Measurements from ENCODE around the gene PARD6B. TPM values are rescaled to one million over a fixed set of nuclear protein-coding genes. Genes with fewer than 3 reads are reported as not detected.

PARD6B gene
- total RNA-seq, 1 donor from 2014 or later = 9.3 TPM

DNA sequence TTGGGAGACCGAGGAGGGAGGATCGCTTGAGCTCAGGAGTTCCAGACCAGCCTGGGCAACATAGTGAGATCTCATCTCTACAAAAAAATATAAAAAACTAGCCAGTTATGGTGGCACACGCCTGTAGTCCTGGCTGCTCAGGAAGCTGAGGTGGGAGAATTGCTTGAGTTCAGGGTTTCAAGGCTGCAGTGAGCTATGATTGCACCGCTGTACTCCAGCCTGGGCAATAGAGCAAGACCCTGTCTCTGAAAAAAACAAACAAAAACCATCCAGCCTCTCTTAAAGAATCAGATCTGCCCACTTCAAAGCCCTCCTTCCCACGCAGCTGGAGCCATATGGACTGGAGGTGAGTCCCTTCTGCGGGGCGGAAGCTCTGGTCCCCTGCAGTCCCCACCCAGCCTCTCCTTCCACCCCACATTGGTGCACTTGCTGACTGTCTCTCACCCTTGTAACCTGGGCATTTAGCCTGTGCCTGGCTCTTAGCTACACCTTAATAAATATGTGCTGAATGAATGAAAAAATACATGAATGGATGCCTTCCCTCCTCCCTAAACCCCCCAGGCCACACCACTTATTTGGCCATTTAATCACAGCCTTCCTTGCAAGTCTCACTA is 7.2 kb upstream of the PARD6B start:
- DNase-seq = no peak

DNA sequence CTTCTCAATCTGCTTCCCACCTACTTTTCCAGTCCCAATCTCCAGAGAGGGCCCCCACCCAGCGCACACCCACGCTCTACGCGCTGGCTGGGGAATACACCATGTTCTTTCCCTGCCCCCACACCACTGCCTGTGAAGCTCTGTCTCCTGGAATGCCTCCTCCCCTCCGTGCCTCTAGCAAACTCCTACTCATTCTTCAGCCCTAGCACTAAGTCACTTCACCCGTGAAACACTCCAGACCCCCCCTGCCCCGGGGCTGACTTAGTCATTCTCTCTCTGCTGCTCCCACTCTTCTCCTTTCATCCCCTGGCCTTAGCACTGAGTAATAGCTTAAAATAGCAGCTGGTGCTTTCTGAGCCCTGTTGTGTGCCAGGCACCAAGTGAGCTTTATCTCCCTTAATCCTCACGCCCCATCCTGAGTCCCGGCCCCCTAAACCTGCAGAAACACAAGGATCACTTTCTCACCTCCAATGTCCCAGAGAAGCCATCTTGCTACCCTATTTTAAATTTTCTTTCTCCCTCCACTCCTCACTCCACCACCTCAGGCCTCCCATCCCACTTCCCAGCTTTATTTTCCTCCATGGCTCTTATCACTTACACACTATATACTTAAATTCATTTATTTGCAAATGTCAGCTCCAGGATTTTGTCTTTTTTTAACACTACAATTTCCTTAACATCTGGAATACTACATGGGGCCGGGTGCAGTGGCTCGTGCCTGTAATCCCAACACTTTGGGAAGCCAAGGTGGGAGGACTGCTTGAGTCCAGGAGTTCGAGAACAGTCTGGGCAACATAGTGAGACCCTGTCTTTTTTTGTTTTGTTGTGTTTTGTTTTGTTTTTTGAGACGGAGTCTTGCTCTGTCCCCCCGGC is 6.3 kb upstream of the PARD6B start:
- DNase-seq = no peak

DNA sequence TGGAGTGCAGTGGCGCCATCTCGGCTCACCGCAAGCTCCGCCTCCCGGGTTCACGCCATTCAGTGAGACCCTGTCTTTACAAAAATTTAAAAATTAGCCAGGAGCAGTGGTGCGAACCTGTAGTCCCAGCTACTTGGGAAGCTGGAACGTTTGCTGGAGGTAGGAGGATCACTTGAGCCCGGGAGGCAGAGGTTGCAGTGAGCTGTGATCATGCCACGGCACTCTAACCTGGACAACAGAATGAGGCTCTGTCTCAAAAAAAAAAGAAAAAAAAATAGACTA is 5.7 kb upstream of the PARD6B start:
- DNase-seq = no peak

DNA sequence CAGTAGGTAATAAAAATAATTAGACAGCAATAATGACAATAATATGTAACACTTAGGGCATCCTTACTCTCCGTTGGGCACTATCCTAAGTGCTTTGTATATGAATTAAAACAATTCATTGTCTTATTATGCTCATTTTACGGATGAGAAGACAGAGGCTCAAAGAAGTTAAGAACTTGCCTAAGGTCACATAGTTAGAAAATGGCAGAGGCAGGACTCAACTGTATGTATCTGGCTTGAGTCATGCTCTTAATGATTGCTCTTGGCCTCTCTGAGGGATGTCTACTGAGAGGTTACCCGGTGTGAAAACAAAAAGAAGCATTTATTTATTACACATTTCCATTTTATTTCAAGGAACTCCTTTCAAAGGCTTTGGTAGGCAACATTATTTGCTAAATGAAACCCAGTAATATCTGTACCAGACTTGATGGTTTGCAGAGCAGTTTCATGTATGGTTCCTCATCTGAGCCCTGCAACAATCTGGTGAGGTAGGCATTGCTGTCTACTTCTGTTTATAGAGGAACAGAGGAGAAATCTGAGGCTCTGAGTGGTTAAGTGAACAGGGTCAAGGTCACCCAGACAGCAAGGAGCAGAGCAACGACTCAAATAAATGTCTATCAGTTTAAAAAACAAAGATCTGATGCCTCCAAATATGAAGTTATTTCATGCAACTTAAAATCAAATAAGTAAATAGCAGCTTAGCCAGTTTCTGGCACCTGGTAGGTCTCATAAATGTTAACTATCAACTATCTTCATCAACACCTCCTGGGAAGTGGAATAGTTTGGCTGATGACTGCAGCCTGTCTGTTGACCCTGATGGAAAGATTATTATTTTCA is 4.2 kb upstream of the PARD6B start:
- no peak for DNase-seq

DNA sequence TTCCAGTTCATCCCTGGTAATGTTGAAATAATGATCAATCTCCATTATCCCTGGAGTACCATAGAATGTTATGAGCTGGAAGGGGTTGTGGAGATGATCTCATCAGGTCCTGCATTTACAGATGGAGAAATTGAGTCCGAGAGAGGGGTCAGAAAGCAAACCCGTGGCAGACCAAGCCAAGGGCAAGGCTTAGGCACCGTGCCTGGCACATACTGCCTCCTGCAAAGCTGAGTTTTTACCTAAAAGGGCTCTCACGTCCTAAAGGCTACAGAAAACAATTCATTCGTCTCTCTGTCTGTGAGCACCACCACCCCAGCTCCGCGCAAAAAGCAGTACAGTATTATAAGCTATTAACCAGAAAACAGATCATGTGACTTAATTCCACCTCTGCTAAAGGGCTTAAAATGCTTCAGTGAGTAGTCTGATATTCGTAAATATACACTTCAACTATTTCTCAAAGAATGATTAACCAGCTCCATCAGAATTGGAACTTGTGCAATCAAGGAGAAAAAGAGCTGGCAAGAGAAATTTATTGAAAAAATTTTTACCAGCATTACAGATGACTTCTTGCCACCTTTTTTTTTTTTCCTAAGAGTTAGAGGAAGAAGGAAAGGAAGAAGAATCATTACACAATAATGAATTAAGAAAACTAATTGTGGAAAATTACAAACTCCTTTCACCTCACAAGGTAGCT is 3.4 kb upstream of the PARD6B start:
- DNase-seq = peak; percentile 58

DNA sequence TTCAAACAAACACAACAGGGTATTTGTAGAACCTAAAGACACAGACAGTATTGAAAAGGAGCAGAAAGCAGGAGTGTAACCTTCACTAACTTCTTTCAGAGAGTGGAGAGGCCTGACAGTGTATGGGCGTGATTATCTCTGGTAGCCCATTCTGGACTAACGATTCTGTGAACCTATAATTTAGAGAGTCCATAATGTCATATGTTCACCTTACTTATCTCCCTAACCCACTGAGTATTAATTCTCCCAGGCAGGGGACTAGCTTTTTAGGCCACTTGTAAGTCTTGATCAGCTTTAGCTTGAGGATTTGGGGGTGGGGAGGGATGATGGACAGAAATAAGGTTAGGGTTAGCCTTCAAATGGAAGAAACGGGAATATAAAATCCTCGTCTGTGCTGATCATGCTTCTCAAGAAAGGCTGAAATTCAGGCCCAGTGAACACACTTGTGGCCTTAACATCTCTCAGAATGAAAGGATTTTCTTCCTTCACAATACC is 2.8 kb upstream of the PARD6B start:
- no peak for DNase-seq

DNA sequence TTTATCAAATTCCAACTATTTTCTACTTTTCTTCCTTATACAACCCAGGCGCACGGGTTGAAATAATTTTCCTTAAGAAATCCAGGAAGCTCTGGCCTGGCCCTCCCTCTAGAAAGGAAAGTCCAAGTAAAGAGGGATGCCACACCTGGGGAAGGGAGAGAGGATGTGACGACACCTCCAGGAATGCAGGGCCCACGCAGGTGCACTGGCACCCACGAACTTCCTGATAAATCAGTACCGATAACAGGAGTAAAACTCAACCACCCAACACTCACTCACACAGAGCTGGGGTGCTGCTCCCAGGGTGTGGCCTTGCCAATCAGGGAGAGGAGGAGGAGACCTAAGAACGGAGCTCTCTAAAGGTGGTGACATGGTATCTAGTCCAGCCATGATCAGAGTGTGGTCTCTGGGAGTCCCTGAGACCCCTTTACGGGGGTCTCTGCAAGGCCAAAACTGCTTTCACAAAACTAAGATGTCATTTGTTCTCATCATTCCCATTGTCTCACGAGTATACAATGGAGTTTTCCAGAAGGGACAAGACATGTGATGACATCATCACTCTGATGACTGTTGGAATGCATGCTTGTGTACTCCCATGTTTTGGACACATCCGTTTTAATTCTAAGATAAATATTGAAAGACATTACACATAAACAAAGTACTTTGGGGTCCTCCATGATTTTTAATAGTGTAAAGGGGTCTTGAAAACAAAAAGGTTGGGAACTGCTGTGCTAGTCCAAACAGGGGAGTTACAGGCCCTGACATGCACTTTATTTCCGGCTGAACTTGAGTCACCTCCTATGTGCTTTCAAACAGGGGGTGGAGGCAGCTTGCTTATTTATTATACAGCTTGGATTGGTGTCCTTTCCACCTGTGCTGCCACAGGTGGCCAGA is 2.2 kb upstream of the PARD6B start:
- DNase-seq = no peak

DNA sequence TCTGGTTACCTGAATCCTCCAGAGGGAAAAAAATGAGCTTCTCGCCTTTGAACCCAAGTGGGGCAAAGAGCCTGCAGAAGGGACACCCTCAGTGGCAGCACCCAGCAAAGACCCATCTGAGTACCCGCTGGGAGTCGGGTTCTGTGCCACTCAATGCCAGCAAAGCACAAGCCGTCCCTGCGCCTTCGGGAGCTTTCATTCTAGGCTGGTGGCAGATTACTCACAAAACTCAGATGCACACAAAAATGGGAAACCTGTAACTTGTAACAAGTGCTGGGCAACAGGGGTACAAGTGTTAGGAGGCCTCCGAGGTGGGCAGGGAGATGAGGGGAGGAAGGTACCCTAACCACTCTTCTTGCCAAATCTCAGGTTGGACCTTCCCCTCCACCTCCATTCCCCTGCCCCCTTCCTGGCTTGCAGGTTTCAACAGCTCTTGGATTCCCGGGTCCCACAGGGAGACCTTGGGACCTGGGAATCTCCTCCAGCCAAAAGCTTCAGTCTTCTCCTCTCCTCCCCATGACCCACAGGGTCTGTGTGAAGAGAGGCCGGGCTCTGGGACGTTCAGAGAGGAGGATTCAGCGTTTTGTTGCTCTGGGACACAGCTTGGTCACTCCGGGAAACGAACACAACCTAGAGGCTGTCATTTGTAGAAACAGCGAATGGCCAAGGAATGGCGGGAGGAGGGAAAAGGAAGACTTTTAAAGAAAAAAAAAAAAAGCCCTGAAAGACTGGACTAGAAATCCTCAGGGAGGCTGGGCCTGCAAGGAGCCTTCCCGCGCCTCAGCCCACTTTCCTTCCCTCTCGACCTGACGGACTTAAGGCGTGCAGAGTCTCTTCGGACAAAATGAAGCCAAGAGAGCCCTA is 1.2 kb upstream of the PARD6B start:
- no peak for DNase-seq

DNA sequence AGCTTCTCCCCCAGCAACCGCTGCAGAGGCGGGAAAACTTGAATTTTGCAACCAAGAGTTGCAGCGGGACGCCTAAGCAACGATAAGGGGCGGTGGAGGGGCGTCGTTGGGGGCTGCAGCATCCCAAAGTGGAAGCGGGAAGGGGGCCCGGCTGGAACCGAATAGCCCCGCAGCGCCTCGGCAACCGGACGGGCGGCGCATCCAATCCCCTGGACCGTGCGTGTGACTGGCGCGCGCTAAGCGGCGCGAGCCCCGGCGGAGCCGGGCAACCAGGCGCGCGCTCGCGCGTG is 670 bp upstream of the PARD6B start:
- no peak for DNase-seq

DNA sequence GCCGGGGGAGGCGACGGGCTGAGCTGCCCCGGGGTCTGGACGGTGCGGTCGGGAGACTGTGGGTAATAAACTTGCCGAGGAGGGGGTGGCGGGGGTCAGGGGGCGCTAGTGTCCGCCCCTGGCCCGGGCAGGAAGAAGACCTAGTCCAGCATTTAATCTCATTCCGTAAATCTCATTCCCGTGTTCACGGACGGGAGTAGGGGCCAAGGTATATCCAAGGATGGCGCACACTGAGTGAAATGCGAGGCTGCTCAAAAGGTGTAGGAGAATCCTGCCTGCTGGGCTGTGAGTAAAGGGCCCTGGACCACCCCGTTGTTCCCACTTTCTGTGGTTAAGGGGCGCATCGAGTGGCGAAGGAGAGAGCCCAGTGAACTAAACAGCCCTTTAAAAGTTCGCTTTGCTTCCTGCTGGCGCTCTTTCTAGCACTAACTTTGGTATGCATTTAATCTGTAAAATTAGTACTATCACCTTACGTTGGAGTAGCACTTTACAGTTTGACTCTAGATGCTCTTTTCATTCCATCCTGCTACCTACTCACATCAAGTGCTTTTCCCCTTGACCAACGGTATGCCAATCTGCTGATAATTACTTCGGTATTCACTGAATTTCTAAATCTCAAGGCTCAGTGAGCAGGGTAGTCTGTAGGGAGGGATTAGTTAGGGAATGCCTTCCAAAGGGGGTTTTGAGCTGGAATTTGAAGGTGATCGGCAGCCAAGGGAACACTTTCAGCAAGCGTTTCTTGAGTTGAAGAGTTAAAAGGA is 730 bp downstream of the PARD6B start:
- no peak for DNase-seq

DNA sequence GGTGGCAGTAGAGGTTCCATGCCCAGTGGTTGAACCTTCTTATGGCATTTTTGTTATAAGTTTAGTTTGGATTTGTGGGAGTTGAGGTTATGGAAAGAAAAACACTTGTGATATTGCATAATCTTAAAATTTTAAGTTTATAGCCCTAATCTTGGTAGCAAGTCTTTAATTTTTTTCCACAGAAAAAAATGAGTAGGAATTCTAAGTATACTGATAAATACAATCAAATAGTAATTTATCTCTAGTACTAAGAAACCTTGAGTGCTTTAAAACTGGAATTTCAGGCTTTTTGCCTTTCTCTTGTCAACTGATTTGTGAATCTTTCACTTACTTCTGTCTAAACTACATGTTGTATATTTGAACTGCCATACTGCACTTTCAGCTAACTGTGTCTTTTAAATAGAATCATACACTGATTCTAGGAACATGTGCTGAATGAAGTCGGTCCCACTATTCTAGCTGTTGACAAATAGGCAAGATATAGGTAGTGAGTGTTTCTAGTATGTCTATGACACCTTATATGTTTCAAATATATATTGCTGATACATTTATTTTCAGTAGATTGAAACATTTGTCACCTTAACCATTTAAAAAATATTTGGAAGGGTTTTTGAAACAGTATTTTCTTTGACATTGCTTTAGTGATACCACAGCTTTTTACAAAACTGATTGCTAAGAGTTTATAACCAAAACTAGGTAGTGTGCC is 2.4 kb downstream of the PARD6B start:
- no peak for DNase-seq

DNA sequence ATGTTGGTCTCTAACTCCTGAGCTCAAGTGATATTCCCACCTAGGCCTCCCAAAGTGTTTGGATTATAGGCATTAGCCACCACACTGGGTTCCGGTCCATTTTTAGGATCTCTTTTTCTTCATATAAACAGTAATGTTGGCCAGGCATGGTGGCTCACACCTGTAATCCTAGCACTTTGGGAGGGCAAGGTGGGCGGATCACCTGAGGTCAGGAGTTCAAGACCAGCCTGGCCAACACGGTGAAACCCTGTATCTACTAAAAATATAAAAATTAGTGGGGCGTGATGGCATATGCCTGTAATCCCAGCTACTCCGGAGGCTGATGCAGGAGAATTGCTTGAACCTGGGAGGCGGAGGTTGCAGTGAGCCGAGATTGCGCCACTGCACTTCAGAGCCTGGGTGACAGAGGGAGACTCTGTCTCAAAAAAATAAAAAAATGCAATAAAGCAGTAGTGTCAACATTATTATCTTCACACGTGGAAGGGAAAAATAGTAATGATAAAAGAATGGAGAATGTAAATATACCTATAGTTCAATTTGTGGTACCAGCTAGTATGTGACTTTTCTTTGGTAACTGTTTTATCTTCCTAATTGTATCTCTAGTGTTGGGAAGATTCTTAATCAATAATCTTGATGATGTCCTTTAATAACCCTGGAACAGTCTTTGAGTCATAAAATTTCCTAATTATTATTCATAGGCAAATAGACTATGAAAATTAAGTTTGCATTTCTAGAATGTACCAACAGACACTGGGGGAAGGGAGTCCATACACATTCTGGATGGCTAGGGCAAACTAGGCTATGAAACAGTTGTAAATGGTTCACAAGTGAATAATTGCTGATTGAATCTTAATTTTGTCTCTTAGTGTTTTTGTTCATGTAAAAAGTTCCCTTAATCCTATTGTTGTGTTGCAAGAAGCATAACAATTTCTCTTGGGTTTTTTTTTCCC is 3.6 kb downstream of the PARD6B start:
- no peak for DNase-seq

DNA sequence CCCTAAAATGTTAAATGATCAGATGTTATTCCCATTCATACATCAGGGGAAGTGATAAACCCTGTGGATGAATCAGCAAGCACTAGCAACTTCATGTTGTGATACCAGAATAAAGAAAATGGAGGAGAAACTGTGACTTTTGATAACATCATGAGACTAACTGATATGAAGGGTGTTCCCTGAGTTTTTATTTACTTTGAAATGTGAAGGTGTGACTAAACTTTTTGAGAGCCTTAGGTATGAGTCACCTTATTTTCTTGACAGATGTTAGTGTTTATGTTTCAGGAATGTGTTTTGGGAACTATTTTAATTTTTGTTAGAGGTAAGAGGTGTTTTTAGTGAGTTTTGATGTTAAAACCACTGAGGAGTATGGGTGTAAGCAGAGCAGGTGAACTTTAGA is 4.4 kb downstream of the PARD6B start:
- no peak for DNase-seq

DNA sequence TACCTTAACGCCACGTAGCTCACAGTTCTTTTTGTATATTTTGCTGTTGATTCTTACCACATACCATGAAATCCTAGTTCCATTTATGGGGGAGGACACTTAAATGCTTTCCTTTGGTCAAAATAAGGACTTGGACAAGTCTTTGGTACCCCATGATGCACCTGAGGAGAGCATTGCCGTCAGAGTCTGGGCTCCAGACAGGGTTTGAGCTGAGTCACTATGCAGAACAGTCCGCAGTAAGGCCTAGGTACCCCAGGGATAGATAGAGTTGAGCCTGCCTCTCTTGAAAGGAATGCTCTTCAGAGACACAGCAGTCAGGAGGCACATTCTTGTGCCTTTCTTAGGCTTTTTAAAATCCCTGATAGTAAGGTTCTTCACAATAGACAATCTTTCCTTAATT is 6.0 kb downstream of the PARD6B start:
- DNase-seq = no peak

DNA sequence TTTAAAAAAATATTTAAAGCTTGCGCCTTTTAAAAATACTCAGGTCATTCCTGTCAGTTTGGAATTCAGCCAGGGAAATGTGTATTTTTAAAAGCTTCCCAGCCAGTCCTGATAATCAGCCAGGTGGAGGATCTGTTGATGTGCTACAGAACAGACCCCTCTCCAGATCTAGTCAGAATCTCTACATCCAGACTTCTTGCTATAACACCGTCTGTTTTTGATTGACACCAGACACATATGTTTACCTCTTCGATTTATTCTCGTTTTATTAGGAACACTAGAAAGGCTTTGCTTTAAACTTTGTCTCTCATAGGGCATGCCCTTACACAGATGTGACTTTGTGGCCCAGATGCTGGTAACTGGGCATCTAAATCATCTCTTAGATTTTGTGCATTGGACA is 11.7 kb downstream of the PARD6B start:
- no peak for DNase-seq

DNA sequence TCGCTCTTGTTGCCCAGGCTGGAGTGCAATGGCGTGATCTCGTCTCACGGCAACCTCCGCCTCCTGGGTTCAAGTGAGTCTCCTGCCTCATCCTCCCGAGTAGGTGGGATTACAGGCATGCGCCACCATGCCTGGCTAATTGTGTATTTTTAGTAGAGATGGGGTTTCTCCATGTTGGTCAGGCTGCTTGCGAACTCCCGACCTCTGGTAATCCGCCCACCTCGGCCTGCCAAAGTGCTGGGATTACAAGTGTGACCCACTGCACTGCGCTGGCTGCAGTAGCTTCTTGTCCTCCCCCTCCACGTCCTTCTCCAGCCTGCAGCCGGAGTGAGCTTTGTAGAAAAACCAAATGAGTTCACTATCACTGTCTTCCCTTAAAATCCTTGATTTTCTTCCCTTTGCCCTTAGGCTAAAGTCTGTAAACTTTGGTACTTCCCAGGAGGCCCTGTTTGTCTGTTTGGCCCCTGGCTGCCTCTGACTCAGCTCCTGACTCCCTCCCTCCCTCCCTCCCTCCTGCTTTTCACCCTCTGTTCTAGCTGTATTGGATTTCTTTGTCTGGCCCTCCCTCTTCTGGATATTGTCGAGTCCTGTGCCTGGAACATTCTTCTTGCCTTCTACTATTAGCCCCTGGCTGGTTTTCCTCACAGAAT is 12.9 kb downstream of the PARD6B start:
- DNase-seq = peak; percentile 66

DNA sequence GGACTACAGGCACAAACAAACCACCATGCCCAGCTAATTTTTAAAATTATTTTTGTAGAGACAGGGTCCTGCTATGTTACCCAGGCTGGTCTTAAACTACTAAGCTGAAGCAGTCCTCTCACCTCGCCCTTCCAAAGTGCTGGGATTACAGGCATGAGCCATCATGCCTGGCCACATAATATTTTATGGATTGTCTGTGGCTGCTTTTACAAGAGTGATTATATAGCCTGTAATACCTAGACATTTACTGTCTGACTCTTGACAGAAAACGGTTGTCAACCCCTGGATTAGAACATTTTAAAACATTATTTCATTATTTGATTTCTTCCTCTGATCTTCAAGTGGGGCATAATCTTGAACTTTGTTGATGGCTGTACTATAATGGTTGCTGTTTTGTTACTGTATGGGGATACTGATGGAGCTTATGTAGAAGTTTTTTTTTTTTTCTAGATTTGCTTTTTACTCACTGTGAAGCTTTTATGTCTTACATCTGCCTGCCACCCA is 14.3 kb downstream of the PARD6B start:
- DNase-seq = no peak
